ENCODE data around the gene APBB2.

Gene APBB2

GRCh38 chr4:41164405-41164804, 49.9 kb downstream of the APBB2 start:
- H3K27me3 ChIP-seq (ENCODE audit: insufficient read depth, low read depth) = no peaks in the 10 kb centered on the region
- H2AFZ ChIP-seq (ENCODE audit: low read depth) = no peak overlapping the region
- H3K9ac ChIP-seq = no peak overlapping the region
- H3K79me2 ChIP-seq (ENCODE audit: insufficient read depth, low read depth) = no peaks in the 10 kb centered on the region
- H4K20me1 ChIP-seq (ENCODE audit: insufficient read depth) = no peaks in the 10 kb centered on the region
- H3K4me3 ChIP-seq (IDR thresholded peaks at IDR 0.05; ENCODE audit: insufficient read depth, low read depth, low read length) = no peak overlapping the region
- H3K4me2 ChIP-seq = no peak overlapping the region
- H3K4me1 ChIP-seq (ENCODE audit: low read depth, poor library complexity, severe bottlenecking) = no peaks in the 10 kb centered on the region
- H3K36me3 ChIP-seq (ENCODE audit: insufficient read depth) = no peaks in the 10 kb centered on the region
- no peak overlapping the region for H3K27ac ChIP-seq
- TF ChIP-seq, protein P1, sequence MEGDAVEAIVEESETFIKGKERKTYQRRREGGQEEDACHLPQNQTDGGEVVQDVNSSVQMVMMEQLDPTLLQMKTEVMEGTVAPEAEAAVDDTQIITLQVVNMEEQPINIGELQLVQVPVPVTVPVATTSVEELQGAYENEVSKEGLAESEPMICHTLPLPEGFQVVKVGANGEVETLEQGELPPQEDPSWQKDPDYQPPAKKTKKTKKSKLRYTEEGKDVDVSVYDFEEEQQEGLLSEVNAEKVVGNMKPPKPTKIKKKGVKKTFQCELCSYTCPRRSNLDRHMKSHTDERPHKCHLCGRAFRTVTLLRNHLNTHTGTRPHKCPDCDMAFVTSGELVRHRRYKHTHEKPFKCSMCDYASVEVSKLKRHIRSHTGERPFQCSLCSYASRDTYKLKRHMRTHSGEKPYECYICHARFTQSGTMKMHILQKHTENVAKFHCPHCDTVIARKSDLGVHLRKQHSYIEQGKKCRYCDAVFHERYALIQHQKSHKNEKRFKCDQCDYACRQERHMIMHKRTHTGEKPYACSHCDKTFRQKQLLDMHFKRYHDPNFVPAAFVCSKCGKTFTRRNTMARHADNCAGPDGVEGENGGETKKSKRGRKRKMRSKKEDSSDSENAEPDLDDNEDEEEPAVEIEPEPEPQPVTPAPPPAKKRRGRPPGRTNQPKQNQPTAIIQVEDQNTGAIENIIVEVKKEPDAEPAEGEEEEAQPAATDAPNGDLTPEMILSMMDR (conservative IDR thresholded peaks at IDR 0.05; ENCODE audit: low read depth, low read length) = no peak

- no peak overlapping the region for H3K4me2 ChIP-seq
- no peak overlapping the region for H2AFZ ChIP-seq (ENCODE audit: low read depth)
- TF ChIP-seq, protein P1 (conservative IDR thresholded peaks at IDR 0.05; ENCODE audit: low read depth, low read length) = no peak
- no peak overlapping the region for H3K9ac ChIP-seq
- no peaks in the 10 kb centered on the region for H3K4me1 ChIP-seq (ENCODE audit: low read depth, poor library complexity, severe bottlenecking)
- no peaks in the 10 kb centered on the region for H3K36me3 ChIP-seq (ENCODE audit: insufficient read depth)
- H3K4me3 ChIP-seq (IDR thresholded peaks at IDR 0.05; ENCODE audit: insufficient read depth, low read depth, low read length) = no peak overlapping the region
- no peak overlapping the region for H3K27ac ChIP-seq
- no peaks in the 10 kb centered on the region for H4K20me1 ChIP-seq (ENCODE audit: insufficient read depth)
- H3K27me3 ChIP-seq (ENCODE audit: insufficient read depth, low read depth) = no peaks in the 10 kb centered on the region
- H3K79me2 ChIP-seq (ENCODE audit: insufficient read depth, low read depth) = no peaks in the 10 kb centered on the region
Observed at GRCh38 chr4:41161355-41161754, 53.0 kb downstream of the APBB2 start.

DNA sequence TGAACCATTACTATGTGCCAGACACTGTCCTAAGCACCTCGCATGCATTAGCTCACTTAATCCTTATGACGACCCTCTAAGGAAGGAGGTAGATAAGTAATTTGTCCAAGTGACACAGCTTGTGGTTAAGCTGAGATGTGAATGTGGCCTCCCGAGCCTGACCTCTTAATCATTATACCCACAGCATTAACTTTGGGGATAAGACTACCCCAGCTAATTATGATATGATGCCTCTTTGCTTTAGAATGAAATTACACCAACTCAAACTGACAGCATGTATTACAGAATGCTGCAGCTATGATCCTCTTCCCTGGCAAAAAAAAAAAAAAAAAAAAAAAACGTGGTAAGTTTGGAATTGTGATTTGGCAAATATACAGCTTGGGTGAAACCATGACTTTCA, 53.5 kb downstream of the APBB2 start:
- no peaks in the 10 kb centered on the region for H4K20me1 ChIP-seq (ENCODE audit: insufficient read depth)
- TF ChIP-seq, protein P1 (conservative IDR thresholded peaks at IDR 0.05; ENCODE audit: low read depth, low read length) = no peak
- H3K79me2 ChIP-seq (ENCODE audit: insufficient read depth, low read depth) = no peaks in the 10 kb centered on the region
- H3K4me2 ChIP-seq = no peak overlapping the region
- no peak overlapping the region for H3K9ac ChIP-seq
- no peaks in the 10 kb centered on the region for H3K27me3 ChIP-seq (ENCODE audit: insufficient read depth, low read depth)
- no peak overlapping the region for H3K27ac ChIP-seq
- H3K4me1 ChIP-seq (ENCODE audit: low read depth, poor library complexity, severe bottlenecking) = no peaks in the 10 kb centered on the region
- H3K4me3 ChIP-seq (IDR thresholded peaks at IDR 0.05; ENCODE audit: insufficient read depth, low read depth, low read length) = no peak overlapping the region
- no peaks in the 10 kb centered on the region for H3K36me3 ChIP-seq (ENCODE audit: insufficient read depth)
- no peak overlapping the region for H2AFZ ChIP-seq (ENCODE audit: low read depth)

- peaks cover 4% of the 10 kb centered on the region for H3K4me1 ChIP-seq (ENCODE audit: low read depth, poor library complexity, severe bottlenecking)
- H3K36me3 ChIP-seq (ENCODE audit: insufficient read depth) = no peaks in the 10 kb centered on the region
- no peak overlapping the region for H3K4me2 ChIP-seq
- no peaks in the 10 kb centered on the region for H3K27me3 ChIP-seq (ENCODE audit: insufficient read depth, low read depth)
- no peak overlapping the region for H2AFZ ChIP-seq (ENCODE audit: low read depth)
- no peak overlapping the region for H3K27ac ChIP-seq
- no peaks in the 10 kb centered on the region for H4K20me1 ChIP-seq (ENCODE audit: insufficient read depth)
- TF ChIP-seq, protein P1 (conservative IDR thresholded peaks at IDR 0.05; ENCODE audit: low read depth, low read length) = no peak
- H3K9ac ChIP-seq = no peak overlapping the region
- H3K4me3 ChIP-seq (IDR thresholded peaks at IDR 0.05; ENCODE audit: insufficient read depth, low read depth, low read length) = no peak overlapping the region
- H3K79me2 ChIP-seq (ENCODE audit: insufficient read depth, low read depth) = no peaks in the 10 kb centered on the region
Observed at GRCh38 chr4:41160012-41160789, 54.1 kb downstream of the APBB2 start.

Data from KMS-11 (cell line).